ENCODE results near the gene N4BP2L2. TPM values are rescaled to one million over a fixed set of nuclear protein-coding genes. Genes with fewer than 3 reads are reported as not detected.

Gene N4BP2L2
- total RNA-seq, 1 experiment from 2014 or later: 61.4 TPM

GRCh38 chr13:32384702-32385101 is 153.9 kb downstream of the N4BP2L2 start:
- Histone ChIP-seq H3K23me2 (ENCODE audit: insufficient read length, low read depth, low read length, poor library complexity, severe bottlenecking) (no peaks in the 10 kb centered on the region), H4K91ac (ENCODE audit: insufficient read length, low read depth, low read length) (no peak overlapping the region), H3K4me2 (ENCODE audit: insufficient read depth, insufficient read length, low read length) (no peak overlapping the region), H3K23ac (ENCODE audit: insufficient read length, low read depth, low read length) (no peak overlapping the region), H2BK15ac (ENCODE audit: low read depth, low read length) (no peak overlapping the region), H3K4ac (ENCODE audit: low read depth, low read length) (no peak overlapping the region), H3K79me2 (ENCODE audit: insufficient read depth, low read length) (no peaks in the 10 kb centered on the region), H3K27me3 (ENCODE audit: insufficient read depth, low read length) (no peaks in the 10 kb centered on the region), H2BK5ac (ENCODE audit: insufficient read length, low read length) (no peak overlapping the region), H3K56ac (ENCODE audit: insufficient read length, low read depth, low read length) (no peak overlapping the region), H2BK20ac (ENCODE audit: low read depth, low read length, poor library complexity, severe bottlenecking) (no peak overlapping the region), H2AFZ (ENCODE audit: low read length) (no peak overlapping the region), H3K9ac (ENCODE audit: extremely low read depth, insufficient read length, low read length) (no peak overlapping the region), H3K14ac (ENCODE audit: insufficient read depth, low read length) (no peak overlapping the region), H3K4me1 (ENCODE audit: insufficient read depth, low read length) (no peaks in the 10 kb centered on the region), H2AK5ac (ENCODE audit: insufficient read length, low read length) (no peak overlapping the region), H4K20me1 (ENCODE audit: control insufficient read depth, insufficient read depth, insufficient read length) (no peaks in the 10 kb centered on the region), H3T11ph (ENCODE audit: low read length) (no peak overlapping the region), H3K9me3 (ENCODE audit: control insufficient read depth, low read depth, low read length) (no peaks in the 10 kb centered on the region), H4K5ac (ENCODE audit: insufficient read length, low read depth, low read length) (no peak overlapping the region), H3K18ac (ENCODE audit: insufficient read length, low read depth, low read length) (no peak overlapping the region), H3K27ac (ENCODE audit: insufficient read length, low read depth, low read length) (no peak overlapping the region), H3K79me1 (ENCODE audit: insufficient read depth, low read depth, low read length, poor library complexity, severe bottlenecking) (no peaks in the 10 kb centered on the region), H2BK12ac (ENCODE audit: insufficient read length, low read depth, low read length) (no peak overlapping the region), H4K8ac (replicated peaks; ENCODE audit: insufficient read length, low read depth, low read length) (no peak overlapping the region), H2BK120ac (ENCODE audit: low read depth, low read length, poor library complexity, severe bottlenecking) (no peak overlapping the region)
- no peak for DNase-seq
- Mint-ChIP-seq H3K9me3 (no peaks in the 10 kb centered on the region), H3K36me3 (ENCODE audit: insufficient read depth in 1 of 3, low read depth in 3 of 3) (peaks cover 0 to 5% (median 4%) of the 10 kb centered on the region in 3 experiments; a peak in 6 of 7 replicates), H3K4me3 (no peak overlapping the region), H3K4me1 (no peaks in the 10 kb centered on the region), H3K27ac (no peak overlapping the region), H3K27me3 (ENCODE audit: low read depth) (no peaks in the 10 kb centered on the region)
- no peak for TF ChIP-seq CTCF (conservative IDR thresholded peaks at IDR 0.05)
- WGBS (ENCODE audit: extremely low coverage, insufficient read length, low lambda C conversion rate): no CpG with 5 or more reads among the region's 2 CpGs
